Liver (tissue), 9 donors: Measurements from ENCODE around the gene DOCK1. TPM values are rescaled to one million over a fixed set of nuclear protein-coding genes. Genes with fewer than 3 reads are reported as not detected.
"Not testable (repeated sequence)": the region's sequence is repeated elsewhere in the genome, so short reads cannot be mapped to it uniquely, and the experiment has no call there.

Experiments used
- DNase-seq: peaks from one replicate; pipeline ENCODE4 v3.0.0-alpha.2; 2017; ENCODE audit warnings: low spot score
- H3K27ac ChIP-seq, 2 donors: one replicate each; pipeline ENCODE4 v1.7.0; 2013; ENCODE audit warnings: inconsistent platforms in 2 of 2, low read length in 2 of 2, control low read depth in 1 of 2, low read depth in 1 of 2, mild to moderate bottlenecking in 1 of 2
- H3K27me3 ChIP-seq, 4 donors: one replicate each; pipeline versions ENCODE4 v1.6.1 to v1.7.0; 2013; ENCODE audit warnings: low read length in 3 of 4, inconsistent platforms in 1 of 4, mild to moderate bottlenecking in 1 of 4, moderate library complexity in 1 of 4; ENCODE audit not compliant: control insufficient read depth in 4 of 4, insufficient read depth in 4 of 4
- H3K36me3 ChIP-seq, 4 donors: one replicate each; pipeline versions ENCODE4 v1.6.1 to v1.7.0; 2013; ENCODE audit warnings: low read length in 3 of 4, mild to moderate bottlenecking in 3 of 4, low read depth in 1 of 4, moderate library complexity in 1 of 4; ENCODE audit not compliant: control insufficient read depth in 4 of 4, insufficient read depth in 3 of 4
- H3K4me1 ChIP-seq, 4 donors: one replicate each; pipeline versions ENCODE4 v1.6.1 to v1.7.0; 2013; ENCODE audit warnings: low read length in 3 of 4, mild to moderate bottlenecking in 3 of 4, moderate library complexity in 1 of 4; ENCODE audit not compliant: control insufficient read depth in 4 of 4, insufficient read depth in 4 of 4
- H3K4me3 ChIP-seq, 3 donors: one replicate each; pipeline versions ENCODE4 v1.6.1 to v1.7.0; 2013; ENCODE audit warnings: low read length in 3 of 3, control low read depth in 1 of 3, low read depth in 1 of 3, mild to moderate bottlenecking in 1 of 3
- H3K9ac ChIP-seq, 2 donors: one replicate each; pipeline ENCODE4 v1.7.0; 2013; ENCODE audit warnings: low read length in 2 of 2, mild to moderate bottlenecking in 2 of 2, moderate library complexity in 2 of 2, control low read depth in 1 of 2, low read depth in 1 of 2
- H3K9me3 ChIP-seq, 4 donors: one replicate each; pipeline versions ENCODE4 v1.6.1 to v1.7.0; 2013; ENCODE audit warnings: low read length in 3 of 4; ENCODE audit not compliant: control insufficient read depth in 4 of 4
- ATF3 ChIP-seq: IDR thresholded peaks from 2 replicates; pipeline ENCODE4 v1.6.1; 2016; ENCODE audit warnings: antibody characterized with exemption
- FOXA1 ChIP-seq: IDR thresholded peaks from 2 replicates; pipeline ENCODE4 v1.6.1; 2016; ENCODE audit warnings: antibody characterized with exemption
- GABPA ChIP-seq, 2 donors: IDR thresholded peaks in 1 of 2; conservative IDR thresholded peaks in 1 of 2; 2 replicates each; pipeline ENCODE4 v1.6.1; 2016; ENCODE audit warnings: antibody characterized with exemption in 2 of 2, mild to moderate bottlenecking in 1 of 2, moderate library complexity in 1 of 2
- JUND ChIP-seq, 2 donors: IDR thresholded peaks; 2 replicates each; pipeline ENCODE4 v1.6.1; 2016; ENCODE audit warnings: antibody characterized with exemption in 2 of 2
- MAX ChIP-seq: IDR thresholded peaks from 2 replicates; pipeline ENCODE4 v1.6.1; 2016; ENCODE audit warnings: antibody characterized with exemption
- RAD21 ChIP-seq, 2 donors: IDR thresholded peaks; 2 replicates each; pipeline ENCODE4 v1.6.1; 2016; ENCODE audit warnings: antibody characterized with exemption in 2 of 2, mild to moderate bottlenecking in 2 of 2
- REST ChIP-seq: IDR thresholded peaks from 2 replicates; pipeline ENCODE4 v1.6.1; 2016; ENCODE audit warnings: antibody characterized with exemption, mild to moderate bottlenecking
- RXRA ChIP-seq, 2 donors: IDR thresholded peaks; 2 replicates each; pipeline ENCODE4 v1.6.1; 2017 to 2018; ENCODE audit warnings: antibody characterized with exemption in 2 of 2, mild to moderate bottlenecking in 1 of 2
- YY1 ChIP-seq: IDR thresholded peaks from 2 replicates; pipeline ENCODE4 v1.6.1; 2016; ENCODE audit warnings: antibody characterized with exemption, mild to moderate bottlenecking
- ZBTB33 ChIP-seq: IDR thresholded peaks from 2 replicates; pipeline ENCODE4 v1.6.1; 2016; ENCODE audit warnings: antibody characterized with exemption
- WGBS: extraction: QIAGEN DNeasy Blood & Tissue Kit; methylation state at CpG from one replicate; pipeline ENCODE4 v1.1.7; 2013; 5-methylcytosine and 5-hydroxymethylcytosine counted together
- polyA plus RNA-seq, 2 donors: library from polyadenylated mRNA; stranded (reverse) in 1 of 2; unstranded in 1 of 2; fragments of 200-250 nt in 1 of 2; fragments of >200 nt in 1 of 2; fragmentation: Nextera tagmentation in 1 of 2; extraction: Ambion mirVana in 1 of 2; gene quantifications; one replicate each; pipeline versions ENCODE4 v1.2.1 to v1.2.3, GENCODE V29; 2013 to 2015
- total RNA-seq, 2 donors: library from RNA; depleted of rRNA; stranded (reverse); fragments of >200 nt; gene quantifications; one replicate each; pipeline ENCODE4 v1.2.3, GENCODE V29; 2014
- donor health status: healthy.
- donor health status: healthy.
- donor health status: healthy.
- donor health status: healthy.
- donor health status: healthy.

DOCK1 gene
- total and polyA plus RNA-seq, 4 donors = 3.8 to 28.8 (median 9.1) TPM

GRCh38 chr10:126938121-126938520, 32.9 kb downstream of the DOCK1 start:
- H3K27me3 ChIP-seq, H3K36me3 ChIP-seq, DNase-seq, H3K27ac ChIP-seq, H3K4me3 ChIP-seq, H3K9me3 ChIP-seq, H3K9ac ChIP-seq: not testable (repeated sequence)
- peaks cover 0 to 13% (median 10%) of the 10 kb centered on the region in 4 donors for H3K4me1 ChIP-seq
- WGBS = 96% methylated on average over 9 of the region's 9 CpGs

- H3K4me3 ChIP-seq = no peak overlapping the region
- WGBS = 97% methylated on average over 6 of the region's 6 CpGs
- no peaks in the 10 kb centered on the region for H3K36me3 ChIP-seq
- no peak overlapping the region for H3K9ac ChIP-seq
- no peaks in the 10 kb centered on the region for H3K27me3 ChIP-seq
- no peak overlapping the region for H3K27ac ChIP-seq
- no peak for DNase-seq
- TF ChIP-seq REST = no peak
- TF ChIP-seq GABPA (IDR thresholded peaks at IDR 0.05 in 1 of 2, conservative IDR thresholded peaks at IDR 0.05 in 1 of 2) = no peak
- TF ChIP-seq RAD21 (IDR thresholded peaks at IDR 0.05) = no peak
- H3K9me3 ChIP-seq = no peaks in the 10 kb centered on the region
- peaks cover 0 to 13% (median 10%) of the 10 kb centered on the region in 4 donors for H3K4me1 ChIP-seq
These were observed 34.5 kb downstream of the DOCK1 start for GRCh38 chr10:126939706-126940105.

- H3K9ac ChIP-seq = no peak overlapping the region
- no peaks in the 10 kb centered on the region for H3K27me3 ChIP-seq
- no peaks in the 10 kb centered on the region for H3K36me3 ChIP-seq
- no peak overlapping the region for H3K4me3 ChIP-seq
- no peak overlapping the region for H3K27ac ChIP-seq
- H3K9me3 ChIP-seq = no peaks in the 10 kb centered on the region
- no peak for TF ChIP-seq RXRA (IDR thresholded peaks at IDR 0.05)
- no peak for TF ChIP-seq ATF3
- no peak for TF ChIP-seq FOXA1
- TF ChIP-seq YY1 = no peak
- no peak for TF ChIP-seq JUND (IDR thresholded peaks at IDR 0.05)
- no peak for TF ChIP-seq MAX
- TF ChIP-seq ZBTB33 = no peak
- no peak for TF ChIP-seq GABPA (IDR thresholded peaks at IDR 0.05 in 1 of 2, conservative IDR thresholded peaks at IDR 0.05 in 1 of 2)
- 38% methylated on average over 6 of the region's 6 CpGs for WGBS
- H3K4me1 ChIP-seq = peaks cover 0 to 5% (median 4%) of the 10 kb centered on the region in 4 donors
- DNase-seq = no peak
These were observed 35.6 kb downstream of the DOCK1 start for GRCh38 chr10:126940670-126941310.
